ENCODE results near the gene CHD6. TPM values are rescaled to one million over a fixed set of nuclear protein-coding genes. Genes with fewer than 3 reads are reported as not detected.

The CHD6 gene
- total and polyA plus RNA-seq, 4 donors = 3.3 to 23.4 (median 18.2) TPM

DNA sequence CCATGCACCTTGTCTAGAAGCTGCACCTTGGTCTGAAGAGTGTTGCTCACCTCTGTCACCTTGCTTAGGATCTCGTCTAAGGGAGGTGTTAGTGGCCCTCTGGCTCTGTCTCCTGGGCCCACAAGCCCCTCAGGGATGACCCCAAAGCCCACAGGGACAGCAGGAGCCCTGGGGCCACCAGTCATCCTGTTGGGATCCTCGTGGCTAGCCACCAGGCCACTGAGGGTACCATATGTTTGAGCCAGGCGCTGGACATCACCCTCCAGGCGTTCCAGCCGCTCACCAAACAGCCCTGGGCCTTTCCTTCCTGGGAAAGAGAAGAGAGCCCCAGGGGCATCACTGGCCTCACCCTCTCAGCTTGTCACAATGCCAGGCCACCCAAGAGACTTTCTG, 255.4 kb downstream of the CHD6 start:
- Histone ChIP-seq H3K4me3 (ENCODE audit: low read depth in 1 of 3, low read length in 3 of 3) (no peak overlapping the region), H3K27me3 (ENCODE audit: control insufficient read depth in 4 of 4, insufficient read depth in 4 of 4, low read length in 3 of 4) (peaks cover 0 to 17% (median 5%) of the 10 kb centered on the region in 4 donors), H3K9ac (ENCODE audit: low read depth in 1 of 2, low read length in 2 of 2) (no peak overlapping the region), H3K36me3 (ENCODE audit: control insufficient read depth in 4 of 4, insufficient read depth in 3 of 4, low read depth in 1 of 4, low read length in 3 of 4) (peaks cover 0 to 3% (median 0%) of the 10 kb centered on the region in 4 donors), H3K4me1 (ENCODE audit: control insufficient read depth in 4 of 4, insufficient read depth in 4 of 4, low read length in 3 of 4) (peaks cover 9 to 24% (median 16%) of the 10 kb centered on the region in 4 donors), H3K27ac (ENCODE audit: low read depth in 1 of 2, low read length in 2 of 2) (no peak overlapping the region), H3K9me3 (ENCODE audit: control insufficient read depth in 4 of 4, low read length in 3 of 4) (no peaks in the 10 kb centered on the region)
- WGBS = 85% methylated on average over 5 of the region's 5 CpGs
- TF ChIP-seq, protein P1, sequence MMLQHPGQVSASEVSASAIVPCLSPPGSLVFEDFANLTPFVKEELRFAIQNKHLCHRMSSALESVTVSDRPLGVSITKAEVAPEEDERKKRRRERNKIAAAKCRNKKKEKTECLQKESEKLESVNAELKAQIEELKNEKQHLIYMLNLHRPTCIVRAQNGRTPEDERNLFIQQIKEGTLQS (IDR thresholded peaks at IDR 0.05) = no peak
- no peak for TF ChIP-seq YY1 (IDR thresholded peaks at IDR 0.05)
- no peak for TF ChIP-seq GABPA (IDR thresholded peaks at IDR 0.05 in 1 of 2, conservative IDR thresholded peaks at IDR 0.05 in 1 of 2)
- no peak for TF ChIP-seq EGR1 (IDR thresholded peaks at IDR 0.05; ENCODE audit: low read depth in 2 of 2)
- no peak for TF ChIP-seq JUND (IDR thresholded peaks at IDR 0.05)
- TF ChIP-seq, protein P2, sequence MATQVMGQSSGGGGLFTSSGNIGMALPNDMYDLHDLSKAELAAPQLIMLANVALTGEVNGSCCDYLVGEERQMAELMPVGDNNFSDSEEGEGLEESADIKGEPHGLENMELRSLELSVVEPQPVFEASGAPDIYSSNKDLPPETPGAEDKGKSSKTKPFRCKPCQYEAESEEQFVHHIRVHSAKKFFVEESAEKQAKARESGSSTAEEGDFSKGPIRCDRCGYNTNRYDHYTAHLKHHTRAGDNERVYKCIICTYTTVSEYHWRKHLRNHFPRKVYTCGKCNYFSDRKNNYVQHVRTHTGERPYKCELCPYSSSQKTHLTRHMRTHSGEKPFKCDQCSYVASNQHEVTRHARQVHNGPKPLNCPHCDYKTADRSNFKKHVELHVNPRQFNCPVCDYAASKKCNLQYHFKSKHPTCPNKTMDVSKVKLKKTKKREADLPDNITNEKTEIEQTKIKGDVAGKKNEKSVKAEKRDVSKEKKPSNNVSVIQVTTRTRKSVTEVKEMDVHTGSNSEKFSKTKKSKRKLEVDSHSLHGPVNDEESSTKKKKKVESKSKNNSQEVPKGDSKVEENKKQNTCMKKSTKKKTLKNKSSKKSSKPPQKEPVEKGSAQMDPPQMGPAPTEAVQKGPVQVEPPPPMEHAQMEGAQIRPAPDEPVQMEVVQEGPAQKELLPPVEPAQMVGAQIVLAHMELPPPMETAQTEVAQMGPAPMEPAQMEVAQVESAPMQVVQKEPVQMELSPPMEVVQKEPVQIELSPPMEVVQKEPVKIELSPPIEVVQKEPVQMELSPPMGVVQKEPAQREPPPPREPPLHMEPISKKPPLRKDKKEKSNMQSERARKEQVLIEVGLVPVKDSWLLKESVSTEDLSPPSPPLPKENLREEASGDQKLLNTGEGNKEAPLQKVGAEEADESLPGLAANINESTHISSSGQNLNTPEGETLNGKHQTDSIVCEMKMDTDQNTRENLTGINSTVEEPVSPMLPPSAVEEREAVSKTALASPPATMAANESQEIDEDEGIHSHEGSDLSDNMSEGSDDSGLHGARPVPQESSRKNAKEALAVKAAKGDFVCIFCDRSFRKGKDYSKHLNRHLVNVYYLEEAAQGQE (IDR thresholded peaks at IDR 0.05) = no peak
- no peak for TF ChIP-seq HNF4A (conservative IDR thresholded peaks at IDR 0.05)
- TF ChIP-seq SP1 (IDR thresholded peaks at IDR 0.05) = no peak
- TF ChIP-seq FOXA1 (IDR thresholded peaks at IDR 0.05) = no peak
- TF ChIP-seq, protein P3, sequence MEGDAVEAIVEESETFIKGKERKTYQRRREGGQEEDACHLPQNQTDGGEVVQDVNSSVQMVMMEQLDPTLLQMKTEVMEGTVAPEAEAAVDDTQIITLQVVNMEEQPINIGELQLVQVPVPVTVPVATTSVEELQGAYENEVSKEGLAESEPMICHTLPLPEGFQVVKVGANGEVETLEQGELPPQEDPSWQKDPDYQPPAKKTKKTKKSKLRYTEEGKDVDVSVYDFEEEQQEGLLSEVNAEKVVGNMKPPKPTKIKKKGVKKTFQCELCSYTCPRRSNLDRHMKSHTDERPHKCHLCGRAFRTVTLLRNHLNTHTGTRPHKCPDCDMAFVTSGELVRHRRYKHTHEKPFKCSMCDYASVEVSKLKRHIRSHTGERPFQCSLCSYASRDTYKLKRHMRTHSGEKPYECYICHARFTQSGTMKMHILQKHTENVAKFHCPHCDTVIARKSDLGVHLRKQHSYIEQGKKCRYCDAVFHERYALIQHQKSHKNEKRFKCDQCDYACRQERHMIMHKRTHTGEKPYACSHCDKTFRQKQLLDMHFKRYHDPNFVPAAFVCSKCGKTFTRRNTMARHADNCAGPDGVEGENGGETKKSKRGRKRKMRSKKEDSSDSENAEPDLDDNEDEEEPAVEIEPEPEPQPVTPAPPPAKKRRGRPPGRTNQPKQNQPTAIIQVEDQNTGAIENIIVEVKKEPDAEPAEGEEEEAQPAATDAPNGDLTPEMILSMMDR (IDR thresholded peaks at IDR 0.05; ENCODE audit: low read depth, low read length, missing input control) = no peak
- no peak for TF ChIP-seq RAD21 (IDR thresholded peaks at IDR 0.05)
- TF ChIP-seq NR2F2 (IDR thresholded peaks at IDR 0.05) = no peak
- no peak for TF ChIP-seq HNF4G (IDR thresholded peaks at IDR 0.05)
- TF ChIP-seq FOXA2 (IDR thresholded peaks at IDR 0.05) = no peak
- TF ChIP-seq TAF1 (conservative IDR thresholded peaks at IDR 0.05) = no peak
- TF ChIP-seq RXRA (IDR thresholded peaks at IDR 0.05) = no peak
- TF ChIP-seq, protein P4, sequence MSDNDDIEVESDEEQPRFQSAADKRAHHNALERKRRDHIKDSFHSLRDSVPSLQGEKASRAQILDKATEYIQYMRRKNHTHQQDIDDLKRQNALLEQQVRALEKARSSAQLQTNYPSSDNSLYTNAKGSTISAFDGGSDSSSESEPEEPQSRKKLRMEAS (IDR thresholded peaks at IDR 0.05) = no peak
- TF ChIP-seq, protein P5, sequence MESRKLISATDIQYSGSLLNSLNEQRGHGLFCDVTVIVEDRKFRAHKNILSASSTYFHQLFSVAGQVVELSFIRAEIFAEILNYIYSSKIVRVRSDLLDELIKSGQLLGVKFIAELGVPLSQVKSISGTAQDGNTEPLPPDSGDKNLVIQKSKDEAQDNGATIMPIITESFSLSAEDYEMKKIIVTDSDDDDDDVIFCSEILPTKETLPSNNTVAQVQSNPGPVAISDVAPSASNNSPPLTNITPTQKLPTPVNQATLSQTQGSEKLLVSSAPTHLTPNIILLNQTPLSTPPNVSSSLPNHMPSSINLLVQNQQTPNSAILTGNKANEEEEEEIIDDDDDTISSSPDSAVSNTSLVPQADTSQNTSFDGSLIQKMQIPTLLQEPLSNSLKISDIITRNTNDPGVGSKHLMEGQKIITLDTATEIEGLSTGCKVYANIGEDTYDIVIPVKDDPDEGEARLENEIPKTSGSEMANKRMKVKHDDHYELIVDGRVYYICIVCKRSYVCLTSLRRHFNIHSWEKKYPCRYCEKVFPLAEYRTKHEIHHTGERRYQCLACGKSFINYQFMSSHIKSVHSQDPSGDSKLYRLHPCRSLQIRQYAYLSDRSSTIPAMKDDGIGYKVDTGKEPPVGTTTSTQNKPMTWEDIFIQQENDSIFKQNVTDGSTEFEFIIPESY (IDR thresholded peaks at IDR 0.05) = no peak
- no peak for DNase-seq (ENCODE audit: low spot score)

Measured in liver (tissue), 9 donors.